PC-9 (cell line): ENCODE results near the gene BMS1.

ENCODE experiments used
- EZH2 ChIP-seq: fragments of 200-600 bp; sonication (generic); IDR thresholded peaks from 2 replicates; pipeline ENCODE4 v1.8.0; 2017; ENCODE audit warnings: antibody characterized with exemption, low read depth
- TF ChIP-seq, protein P1 (sequence below): fragments of 200-600 bp; sonication (generic); conservative IDR thresholded peaks from 2 replicates; pipeline ENCODE4 v1.6.1; 2017; ENCODE audit warnings: mixed run types, antibody characterized with exemption, mild to moderate bottlenecking, moderate library complexity

DNA sequence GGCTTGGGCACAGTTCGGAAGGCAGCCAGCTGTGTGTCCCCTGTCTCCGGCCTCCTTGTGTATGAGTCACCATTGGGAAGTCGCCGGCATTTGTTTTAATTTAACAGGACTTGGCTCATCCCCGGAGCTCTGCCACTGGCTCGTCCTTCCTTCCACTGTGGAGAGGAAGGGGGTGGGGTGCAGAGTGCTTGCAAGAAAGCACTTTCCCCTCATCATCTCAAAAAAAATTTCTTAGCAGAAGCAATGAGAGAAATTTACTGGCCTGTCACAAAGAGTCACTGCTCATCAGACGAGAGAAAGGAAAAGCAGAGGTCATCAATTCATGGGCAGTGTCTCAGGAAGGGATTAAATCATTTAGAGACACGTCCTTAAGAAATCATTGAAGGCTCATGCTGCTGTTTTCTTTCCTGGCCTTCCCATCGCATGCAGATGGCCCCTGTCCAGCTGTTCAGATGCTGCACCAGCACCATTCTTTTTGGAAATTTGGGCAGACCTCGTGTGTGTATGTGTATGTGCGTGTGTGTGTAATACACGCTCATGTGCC is 93.3 kb downstream of the BMS1 start:
- TF ChIP-seq, protein P1, sequence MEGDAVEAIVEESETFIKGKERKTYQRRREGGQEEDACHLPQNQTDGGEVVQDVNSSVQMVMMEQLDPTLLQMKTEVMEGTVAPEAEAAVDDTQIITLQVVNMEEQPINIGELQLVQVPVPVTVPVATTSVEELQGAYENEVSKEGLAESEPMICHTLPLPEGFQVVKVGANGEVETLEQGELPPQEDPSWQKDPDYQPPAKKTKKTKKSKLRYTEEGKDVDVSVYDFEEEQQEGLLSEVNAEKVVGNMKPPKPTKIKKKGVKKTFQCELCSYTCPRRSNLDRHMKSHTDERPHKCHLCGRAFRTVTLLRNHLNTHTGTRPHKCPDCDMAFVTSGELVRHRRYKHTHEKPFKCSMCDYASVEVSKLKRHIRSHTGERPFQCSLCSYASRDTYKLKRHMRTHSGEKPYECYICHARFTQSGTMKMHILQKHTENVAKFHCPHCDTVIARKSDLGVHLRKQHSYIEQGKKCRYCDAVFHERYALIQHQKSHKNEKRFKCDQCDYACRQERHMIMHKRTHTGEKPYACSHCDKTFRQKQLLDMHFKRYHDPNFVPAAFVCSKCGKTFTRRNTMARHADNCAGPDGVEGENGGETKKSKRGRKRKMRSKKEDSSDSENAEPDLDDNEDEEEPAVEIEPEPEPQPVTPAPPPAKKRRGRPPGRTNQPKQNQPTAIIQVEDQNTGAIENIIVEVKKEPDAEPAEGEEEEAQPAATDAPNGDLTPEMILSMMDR = no peak
- no peak for TF ChIP-seq EZH2
